ENCODE data around the gene RPTOR.

RPTOR gene

DNA sequence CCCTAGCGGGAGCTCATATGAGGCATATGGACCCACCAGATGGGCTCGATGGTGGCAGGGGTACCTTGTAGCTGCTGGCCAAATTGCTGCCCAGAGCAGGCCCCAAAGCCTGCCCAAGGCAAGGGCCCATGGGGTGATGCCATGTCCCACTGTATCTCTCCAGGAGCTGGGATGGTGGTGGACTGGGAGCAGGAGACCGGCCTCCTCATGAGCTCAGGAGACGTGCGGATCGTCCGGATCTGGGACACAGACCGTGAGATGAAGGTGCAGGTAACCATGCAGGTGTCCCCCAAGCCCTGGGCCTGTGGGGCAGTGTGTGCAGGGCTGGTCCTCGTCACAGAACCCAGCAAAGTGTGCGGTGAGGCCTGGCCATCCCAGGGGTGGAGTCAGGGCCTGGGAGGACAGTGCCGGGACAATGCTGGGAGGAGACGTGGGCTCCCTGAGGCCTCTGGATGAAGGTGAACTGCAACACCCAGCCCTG is 412.9 kb downstream of the RPTOR start:
- DNase-seq: no peak

DNA sequence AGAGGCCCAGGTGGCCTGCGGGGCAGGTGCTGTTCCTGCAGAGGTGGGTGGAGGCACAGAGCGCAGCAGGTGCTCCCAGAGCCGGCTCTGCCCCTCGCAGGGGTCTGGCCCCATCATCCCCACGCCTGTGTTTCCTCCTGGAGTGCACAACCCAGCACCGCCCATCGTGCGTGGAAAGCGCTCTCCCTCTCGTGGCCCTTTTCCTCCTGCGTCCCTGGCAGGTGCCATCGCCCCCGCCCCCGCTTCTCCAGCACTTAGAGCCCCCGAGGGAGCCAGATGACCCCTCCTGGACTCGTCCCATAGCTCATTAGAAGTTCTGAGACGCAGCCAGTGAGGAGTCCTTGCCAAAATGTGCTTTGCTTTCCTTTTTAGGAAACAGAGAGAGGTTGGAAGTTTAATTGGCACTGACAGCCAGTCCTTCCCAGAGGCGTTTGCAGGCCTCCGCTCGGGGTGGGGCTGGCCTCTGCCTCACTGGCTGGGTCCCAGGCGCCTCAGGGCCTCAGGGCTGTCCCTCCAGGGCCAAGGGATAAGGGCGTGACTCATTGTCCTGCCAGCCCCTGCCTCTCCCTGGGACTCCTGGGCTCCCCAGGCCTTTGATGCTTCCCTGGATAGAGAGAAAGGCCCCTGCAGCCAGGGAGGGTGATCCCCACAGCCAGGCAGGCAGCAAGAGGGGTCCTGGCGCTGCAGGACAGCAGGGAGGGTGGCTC is 414.8 kb downstream of the RPTOR start:
- DNase-seq: no peak

DNA sequence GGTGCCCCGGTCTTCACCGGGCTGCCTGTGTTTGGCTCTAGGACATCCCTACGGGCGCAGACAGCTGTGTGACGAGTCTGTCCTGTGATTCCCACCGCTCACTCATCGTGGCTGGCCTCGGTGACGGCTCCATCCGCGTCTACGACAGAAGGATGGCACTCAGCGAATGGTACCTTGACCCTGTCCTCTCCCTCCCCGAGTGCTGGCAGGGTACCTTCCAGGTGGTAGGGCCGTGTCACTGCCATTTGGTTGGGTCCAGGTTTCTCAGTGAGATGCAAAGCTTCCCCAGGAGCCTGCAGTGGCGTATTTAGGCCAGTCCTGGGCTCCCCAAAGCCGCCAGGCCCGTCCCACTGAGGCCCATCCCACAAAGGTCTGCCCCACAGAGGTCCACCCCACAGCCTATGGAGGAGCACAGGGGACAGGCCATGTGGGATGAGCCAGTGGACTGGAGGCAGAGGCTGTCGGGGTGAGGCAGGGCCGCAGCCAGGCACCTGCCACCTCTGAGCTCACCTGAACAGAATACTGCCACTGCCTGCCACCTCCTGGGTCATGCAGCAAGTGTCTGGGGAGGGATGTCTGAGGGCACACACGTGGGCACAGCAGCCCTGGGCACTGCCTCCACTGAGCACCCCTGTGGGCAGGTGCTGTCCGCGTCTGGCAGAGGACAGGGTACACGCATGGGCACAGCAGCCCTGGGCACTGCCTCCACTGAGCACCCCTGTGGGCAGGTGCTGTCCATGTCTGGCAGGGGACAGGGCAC is 415.6 kb downstream of the RPTOR start:
- no peak for DNase-seq

DNA sequence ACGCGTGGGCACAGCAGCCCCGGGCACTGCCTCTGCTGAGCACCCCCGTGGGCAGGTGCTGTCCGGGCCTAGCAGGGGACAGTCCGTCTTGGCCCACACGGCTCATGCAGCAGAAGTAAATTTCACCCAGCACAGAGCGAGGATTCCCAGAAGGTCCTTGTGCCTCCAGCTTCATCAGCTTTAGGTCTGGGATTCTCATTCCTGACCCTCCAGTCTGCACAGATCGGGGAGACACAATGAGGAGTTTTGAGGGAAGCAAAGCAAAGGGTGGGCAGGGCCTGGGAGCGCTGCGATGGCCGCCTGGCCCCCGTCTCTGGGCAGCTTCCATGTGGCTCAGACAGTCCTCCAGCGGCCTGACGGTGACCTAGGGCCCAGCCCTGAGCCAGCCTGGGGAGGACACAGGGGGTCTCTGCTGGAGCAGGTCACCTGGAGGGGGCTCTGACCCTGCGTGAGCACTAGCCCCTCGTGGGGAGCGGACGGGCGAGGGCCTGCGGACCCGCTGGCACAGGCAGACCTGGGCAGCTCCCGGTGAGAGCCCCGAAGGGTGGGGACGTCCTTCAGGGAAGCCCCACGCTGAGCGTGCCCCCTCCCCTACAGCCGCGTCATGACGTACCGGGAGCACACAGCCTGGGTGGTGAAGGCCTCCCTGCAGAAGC is 416.3 kb downstream of the RPTOR start:
- no peak for DNase-seq

DNA sequence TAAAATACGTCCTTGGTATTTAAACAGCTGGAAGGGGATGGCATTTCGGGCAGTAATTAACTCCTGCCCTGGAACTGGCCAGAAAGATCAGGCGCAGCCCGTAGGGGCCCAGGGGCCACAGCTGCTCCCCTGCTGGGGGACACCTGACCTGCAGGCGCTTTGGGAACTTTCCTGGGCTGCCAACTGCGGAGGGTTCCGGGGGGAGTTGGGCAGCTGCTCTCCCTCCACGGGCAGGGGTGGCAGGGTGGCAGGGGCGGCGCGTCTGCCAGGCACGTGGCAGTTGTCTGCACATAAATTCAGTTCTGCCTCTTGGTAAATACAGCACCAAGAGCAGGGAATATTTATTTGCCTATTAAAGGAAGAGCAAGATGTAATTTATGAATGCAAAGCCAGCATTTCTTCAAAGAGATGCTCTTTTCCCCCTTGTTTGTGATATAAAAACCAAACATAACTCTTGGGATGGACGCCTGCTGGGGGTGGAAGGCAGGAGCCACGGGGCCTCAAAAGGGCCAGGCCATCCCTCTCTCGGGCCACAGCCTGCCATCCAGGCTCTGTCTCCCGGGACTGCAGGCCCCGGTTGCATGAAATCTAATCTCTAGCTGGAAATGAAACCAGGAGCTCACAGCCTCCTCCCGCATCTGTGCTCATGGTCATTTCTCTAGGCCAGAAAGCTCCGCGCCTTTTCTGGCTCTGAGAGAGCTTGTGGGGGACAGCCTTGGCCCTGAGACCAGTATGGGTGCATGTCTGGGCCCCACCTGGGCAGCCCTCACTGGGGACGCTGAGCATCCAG is 417.1 kb downstream of the RPTOR start:
- DNase-seq: no peak

DNA sequence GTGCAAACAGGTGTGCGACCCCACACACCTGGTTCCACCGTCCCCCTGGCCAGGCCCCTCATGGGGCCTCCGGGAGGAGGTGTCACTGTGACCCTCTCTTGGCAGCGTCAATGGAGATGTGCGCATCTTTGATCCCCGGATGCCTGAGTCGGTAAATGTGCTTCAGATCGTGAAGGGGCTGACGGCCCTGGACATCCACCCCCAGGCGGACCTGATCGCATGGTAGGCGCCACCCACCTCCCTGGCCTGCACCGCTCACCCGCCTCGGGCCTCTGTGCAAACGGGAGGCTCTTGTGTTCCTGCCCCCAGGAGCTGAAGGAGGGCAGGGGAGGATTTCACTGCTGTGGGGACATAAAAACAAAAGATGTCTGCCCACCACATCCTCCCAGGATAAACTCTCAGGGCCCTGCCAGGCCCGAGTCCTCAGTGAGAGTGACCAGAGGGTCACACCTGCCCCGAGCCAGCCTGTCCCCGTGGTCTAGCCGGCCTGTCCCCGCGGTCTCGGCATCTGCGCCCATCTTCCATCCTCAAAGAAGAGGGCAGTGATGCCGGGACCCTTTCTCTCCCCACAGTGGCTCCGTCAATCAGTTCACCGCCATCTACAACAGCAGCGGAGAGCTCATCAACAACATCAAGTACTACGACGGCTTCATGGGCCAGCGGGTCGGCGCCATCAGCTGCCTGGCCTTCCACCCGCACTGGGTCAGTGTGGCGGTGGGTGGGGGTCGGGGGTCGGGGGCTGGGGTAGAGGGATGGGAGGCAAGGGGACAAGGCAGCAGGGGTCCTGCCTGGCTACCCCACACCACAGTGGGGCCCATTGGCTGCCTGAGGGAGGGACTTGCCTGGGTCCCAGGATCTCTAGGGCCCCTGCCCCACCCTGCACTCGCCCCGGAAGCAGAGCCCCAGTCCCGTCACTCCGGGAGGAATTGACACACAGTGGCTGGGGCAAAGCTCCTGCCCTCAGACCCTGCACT is 418.0 kb downstream of the RPTOR start:
- no peak for DNase-seq

DNA sequence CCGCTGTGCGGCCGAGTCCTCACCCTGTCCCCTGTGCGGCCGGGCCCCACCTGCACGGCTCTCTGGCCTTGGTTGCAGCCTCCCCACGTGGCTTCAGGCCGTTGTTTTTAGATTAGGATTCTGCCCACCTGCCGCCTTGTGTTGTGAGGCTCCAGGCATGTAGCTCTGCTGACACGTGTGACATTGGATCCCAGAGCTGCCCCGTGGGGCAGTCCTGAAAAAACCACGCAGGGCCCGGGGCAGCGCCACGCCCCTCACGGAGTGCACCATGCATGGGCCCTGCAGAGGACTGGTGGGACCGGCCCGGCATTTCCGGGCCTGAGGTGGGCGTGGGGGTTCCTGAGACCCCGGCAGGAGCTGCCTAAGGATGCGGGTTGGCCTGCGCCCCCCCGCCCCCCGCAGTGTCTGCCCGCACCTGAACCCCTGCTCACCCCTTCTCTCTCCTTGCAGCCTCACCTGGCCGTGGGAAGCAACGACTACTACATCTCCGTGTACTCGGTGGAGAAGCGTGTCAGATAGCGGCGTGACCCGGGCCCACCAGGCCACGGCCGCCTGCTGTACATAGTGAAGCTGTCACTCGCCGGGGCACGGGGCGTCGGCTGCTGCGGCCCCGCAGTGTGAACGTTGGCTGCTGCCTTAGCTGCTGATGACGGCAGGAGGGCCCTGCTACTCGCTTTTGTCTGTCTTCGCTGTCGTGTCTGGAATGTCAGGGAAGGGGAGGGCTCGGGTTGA is 419.3 kb downstream of the RPTOR start:
- DNase-seq: no peak

DNA sequence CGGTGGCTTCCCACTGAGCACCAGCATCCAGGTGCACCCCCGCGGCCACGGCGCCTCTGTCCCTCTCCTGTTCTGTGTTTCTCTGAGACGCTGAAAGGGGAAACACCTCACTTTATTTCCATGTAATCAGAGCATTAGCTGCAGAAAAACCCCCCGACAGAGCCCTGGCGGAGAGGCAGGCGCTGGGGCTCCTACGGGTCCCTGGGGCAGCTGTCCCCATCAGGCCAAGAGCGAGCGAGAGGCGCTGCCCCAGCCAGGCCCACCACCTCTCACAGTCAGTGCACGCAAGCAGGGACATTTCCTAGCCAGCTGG is 419.9 kb downstream of the RPTOR start:
- no peak for DNase-seq

DNA sequence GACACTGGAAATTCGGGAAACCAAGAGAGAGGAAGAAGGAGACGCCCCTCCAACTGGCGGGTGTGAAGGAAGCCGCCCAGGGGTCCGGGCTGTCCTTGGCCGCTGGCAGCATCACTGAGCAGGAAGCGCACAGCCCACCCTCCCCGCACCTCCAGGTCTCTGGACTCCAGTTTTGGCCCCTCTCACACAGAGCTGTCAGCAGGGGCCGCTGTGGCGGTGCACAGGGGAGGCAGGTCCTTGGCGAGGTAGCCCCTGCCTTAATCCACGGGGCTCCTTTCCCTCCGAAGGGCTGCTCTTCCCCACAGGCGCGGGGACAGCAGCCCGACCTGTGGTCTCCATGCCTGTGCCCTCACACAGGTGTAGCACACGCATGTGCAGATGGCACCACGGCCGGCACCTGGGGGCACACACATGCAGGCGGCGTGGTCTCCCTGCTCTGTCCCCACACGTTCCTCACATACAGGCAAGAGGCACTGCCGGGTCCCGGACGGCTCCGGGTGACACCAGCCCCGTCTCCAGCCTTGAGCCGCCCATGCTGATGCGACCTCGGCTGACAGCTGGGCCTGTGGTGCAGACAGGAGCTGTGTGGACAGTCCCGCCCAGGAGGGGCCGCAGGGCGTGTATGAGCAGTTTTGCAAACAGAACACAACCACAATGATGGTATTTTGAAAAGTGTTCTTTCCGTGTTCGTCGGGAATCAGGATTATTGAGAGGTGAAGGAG is 420.4 kb downstream of the RPTOR start:
- no peak for DNase-seq

DNA sequence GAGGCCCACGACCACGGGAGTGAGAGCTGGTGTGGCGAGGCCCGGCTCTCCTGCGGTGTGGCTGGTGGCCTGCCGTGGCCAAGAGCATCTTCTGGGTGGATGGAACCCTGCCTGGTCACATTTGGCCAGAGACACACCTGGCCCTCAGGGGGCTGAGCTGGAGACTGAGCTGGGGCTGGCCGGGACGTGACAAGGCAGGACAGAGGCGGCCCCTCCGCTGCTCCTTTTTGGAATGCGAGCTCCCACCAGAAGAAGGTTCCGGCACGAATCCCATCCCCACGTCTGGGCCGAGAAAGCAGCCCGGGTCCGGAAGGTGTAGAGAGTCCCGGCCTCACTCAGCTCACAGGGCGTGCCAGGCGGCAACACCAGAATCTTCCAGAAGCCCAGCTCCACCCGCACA is 421.0 kb downstream of the RPTOR start:
- DNase-seq: no peak

DNA sequence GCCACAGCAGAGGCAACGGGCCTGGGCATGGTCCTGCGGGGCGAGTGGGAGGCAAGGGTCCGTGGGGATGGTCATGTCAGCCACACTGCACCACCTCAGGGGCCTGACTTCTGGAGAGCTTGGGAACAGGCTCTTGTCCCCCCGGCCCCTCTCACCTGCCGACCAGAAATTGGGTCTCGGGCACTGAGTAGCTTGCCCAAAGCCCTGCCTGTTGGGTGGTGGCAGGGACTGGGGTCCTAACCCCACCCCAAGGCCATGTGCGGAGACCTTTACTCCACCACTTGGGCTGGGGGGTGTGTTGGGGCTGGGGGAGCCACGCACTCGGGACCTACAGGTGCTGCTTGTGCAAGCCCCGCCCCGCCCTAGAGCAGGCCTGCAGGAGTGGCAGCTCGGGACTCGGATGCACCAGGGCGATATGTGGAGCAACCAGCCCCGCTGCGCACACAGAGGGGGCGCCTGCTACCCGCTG is 422.8 kb downstream of the RPTOR start:
- DNase-seq: no peak

DNA sequence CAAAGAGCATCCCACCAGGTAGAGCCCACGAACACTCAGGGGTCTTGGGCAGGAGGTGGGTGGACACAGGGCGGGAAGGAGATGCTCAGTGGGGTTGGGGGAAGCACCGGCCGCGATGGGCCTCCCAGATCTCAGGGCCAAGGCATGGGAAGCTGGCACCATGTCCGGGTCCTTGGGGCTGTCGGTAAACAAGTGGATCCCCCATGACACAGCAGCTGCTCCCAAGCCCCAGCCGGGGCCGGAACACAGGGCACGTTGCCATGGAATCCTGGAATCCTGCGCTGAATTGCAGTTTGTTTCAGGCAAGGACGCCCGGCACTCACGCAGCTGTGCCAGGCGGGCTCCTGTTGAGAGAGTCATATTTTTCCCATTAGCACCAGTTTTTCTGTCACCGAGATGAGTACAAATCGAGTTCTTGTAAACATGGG is 424.0 kb downstream of the RPTOR start:
- DNase-seq: no peak

DNA sequence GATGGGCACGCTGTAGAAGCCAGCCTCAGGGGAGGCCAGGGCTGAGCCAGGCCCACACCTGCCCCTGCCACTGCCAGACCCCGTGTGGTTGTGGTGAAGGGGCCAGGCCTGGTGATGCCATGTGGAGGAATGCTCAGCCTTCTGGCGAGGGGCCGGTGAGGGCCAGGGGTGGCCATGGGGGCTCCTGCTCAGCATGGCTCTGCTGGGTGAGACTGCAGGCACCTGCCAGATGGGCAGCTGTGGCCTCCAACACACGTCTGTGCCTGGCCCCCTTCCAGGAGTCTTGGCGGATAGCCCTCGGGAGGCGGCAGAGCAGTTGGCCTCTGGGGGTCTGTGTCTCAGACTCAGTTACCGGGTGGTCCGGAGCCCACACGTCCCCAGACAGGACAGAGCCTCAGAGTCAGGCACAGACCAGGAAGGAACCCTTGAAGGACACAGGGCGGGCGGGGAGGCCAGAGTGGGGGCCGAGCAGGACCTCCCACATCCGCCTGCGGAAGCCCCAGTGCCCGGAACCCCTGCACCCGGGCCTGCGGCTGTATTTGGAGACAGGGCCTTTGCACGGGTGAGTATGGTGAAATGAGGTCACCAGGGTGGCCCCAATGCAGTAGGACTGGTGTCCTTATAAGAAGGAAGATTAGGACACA is 424.5 kb downstream of the RPTOR start:
- no peak for DNase-seq

DNA sequence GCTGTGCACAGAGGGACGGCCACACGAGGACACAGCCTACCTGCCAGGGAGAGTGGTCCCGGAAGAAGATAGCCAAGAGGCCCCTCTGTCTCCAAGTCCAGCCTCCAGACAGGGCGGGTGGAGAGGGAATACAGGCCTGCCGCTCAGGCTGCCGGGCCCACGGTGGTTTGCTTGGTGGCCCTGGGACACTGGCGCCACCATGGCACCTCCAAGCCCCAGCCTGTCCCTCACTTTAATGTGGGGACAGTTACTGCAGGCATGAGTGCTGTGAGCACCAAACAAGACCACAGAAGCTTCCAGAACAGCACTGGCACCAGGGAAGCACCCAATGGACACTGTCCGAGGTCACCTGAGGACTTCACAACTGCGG is 425.0 kb downstream of the RPTOR start:
- DNase-seq: no peak

DNA sequence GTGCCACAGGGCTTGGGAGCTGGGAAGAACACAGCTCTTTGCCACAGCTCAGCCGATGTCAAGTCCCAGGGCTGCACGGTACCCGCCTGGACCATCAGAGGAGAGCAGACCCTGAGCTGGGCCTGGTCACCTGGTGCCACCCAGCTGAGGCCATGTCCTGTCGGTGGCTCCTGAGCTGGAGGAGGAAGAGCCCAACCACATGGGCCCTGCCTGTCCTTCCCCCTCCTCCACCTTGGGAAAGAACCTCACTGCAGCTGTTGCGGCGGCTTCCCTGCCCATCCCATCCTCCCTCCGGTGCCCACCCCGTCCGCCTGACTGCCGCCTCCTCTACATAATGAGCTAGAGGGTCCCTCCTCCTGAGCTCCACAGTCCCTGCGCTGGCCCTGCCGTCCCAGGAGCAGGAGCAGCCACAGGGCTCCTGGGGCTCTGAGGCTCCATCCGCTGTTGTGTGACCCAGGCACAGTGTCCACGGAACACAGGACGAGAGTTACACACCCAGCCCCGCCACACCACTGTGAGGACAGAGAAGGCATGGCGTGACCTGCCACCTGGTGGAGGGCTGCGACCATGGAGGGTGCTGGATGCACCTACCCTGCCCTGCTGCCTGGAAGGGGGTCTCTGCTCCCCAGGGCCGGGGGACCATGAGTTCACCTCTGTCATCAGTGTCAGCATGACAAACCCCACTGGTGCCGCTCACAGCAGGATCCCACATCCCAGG is 425.6 kb downstream of the RPTOR start:
- no peak for DNase-seq

DNA sequence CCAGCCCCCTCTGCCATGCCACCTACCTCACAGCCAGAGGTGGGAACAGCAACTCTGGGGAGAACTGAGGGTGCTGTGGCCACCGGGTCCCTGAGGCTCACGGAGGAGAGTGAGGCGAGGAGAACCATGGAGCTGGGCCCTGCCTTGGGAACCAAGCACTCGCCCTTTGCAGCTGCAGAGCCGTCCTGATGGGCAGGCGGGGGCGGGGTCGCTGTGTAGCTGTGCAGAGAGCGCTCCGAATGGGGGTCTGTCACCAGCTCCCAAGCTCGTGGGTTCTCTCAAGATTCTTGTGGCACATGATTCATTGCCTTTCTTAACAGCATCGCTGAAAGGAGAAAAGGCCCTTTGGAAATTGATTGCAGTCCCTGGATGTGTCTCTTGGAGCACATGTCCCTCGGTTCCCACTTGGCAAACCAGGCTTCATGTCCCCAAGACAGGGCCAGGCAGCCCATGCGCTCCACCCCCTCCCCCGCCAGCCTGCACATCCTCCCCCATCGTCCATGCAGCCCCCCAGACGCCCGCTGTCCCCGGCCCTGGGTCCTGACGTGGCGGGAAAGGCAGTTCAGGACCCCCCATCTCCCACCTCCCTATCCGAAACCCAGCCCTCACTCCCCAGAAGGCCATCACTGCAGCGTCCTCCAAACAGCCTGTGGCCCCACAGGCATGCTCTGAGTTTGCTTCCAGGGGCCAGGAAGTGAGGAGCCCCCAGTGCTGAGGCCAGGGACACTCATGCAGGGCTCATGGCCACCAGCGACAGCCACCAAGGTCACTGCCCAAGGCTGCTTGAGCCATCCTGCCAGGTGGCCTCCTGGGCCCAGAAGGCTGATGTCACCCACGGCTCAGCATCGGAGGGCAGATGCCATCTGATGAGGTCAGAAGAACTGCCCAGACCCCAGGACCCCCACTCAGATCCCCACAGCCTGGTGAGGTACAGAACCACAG is 426.4 kb downstream of the RPTOR start:
- DNase-seq: no peak

DNA sequence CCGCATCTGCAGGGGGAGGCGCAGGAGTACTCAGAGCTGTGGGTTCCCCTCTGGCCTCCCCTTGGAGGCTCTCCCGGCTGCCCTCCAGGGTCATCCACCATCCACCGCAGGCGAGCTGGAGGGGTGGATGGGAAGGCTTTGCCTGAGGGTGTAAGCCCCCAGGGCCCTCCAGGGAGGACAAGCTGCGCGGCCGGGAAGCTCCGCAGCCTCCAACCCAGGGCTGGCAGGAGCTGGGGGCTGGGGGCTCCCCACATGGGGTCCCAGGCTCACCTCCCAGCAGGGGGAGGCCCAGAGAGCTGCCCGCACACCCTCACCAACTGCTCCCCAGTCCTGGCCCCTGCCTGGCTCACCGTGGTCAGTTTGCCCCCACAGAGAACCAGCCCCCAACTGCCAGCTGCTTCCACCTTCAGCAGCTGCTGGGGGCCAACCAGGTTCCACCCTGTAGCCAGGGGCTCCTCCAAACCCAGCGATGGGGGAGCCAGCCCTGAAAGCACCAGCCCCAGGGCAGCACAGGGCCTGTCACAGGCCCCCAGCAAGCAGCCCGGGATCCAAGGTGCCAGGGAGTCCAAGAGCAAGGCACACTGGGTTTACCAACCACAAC is 427.2 kb downstream of the RPTOR start:
- DNase-seq: no peak

DNA sequence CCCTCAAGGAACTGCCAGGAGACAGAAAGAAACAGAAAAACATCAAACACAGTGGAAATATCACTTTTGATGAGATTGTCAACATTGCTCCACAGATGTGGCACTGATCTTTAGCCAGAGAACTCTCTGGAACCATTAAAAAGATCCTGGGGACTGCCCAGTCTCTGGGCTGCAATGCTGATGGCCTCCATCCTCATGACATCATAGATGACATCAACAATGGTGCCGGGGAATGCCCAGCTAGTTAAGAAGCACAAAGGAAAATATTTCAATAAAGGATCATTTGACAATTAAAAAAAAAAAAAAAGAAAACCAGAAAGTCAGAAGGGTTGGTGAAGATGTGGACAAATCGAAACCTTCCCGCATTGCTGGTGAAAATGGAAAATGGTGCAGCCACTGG is 432.1 kb downstream of the RPTOR start:
- DNase-seq: no peak
